AG04450 (cell line): ENCODE measurements around the gene FAR2. TPM values are rescaled to one million over a fixed set of nuclear protein-coding genes. Genes with fewer than 3 reads are reported as not detected.

Experiments
- CTCF ChIA-PET: fragments of 300-600, 350-600 bp; formaldehyde crosslinking; extraction: SDS; loops from one replicate; lab custom pipeline; 2022; ENCODE audit warnings: antibody characterized with exemption, inconsistent platforms; lab: Charles Lee
- POLR2A ChIA-PET: fragments of 350-600 bp; formaldehyde crosslinking; extraction: SDS; loops from one replicate; lab custom pipeline; 2021; ENCODE audit warnings: antibody characterized with exemption, inconsistent platforms; lab: Yijun Ruan, JAX
- DNase-seq: peaks from one replicate; pipeline ENCODE4 v3.0.0-alpha.2; 2011; ENCODE audit warnings: low read depth, low spot score
- H3K27ac ChIP-seq: one replicate; pipeline ENCODE4 v1.5.1; 2012; ENCODE audit warnings: low read depth, low read length, control low read depth
- H3K27me3 ChIP-seq: one replicate; pipeline ENCODE4 v1.6.0; 2012; ENCODE audit warnings: low read length; ENCODE audit not compliant: control insufficient read depth, insufficient read depth
- H3K4me3 ChIP-seq: 2 replicates; pipeline ENCODE4 v1.5.1; 2011; ENCODE audit warnings: mild to moderate bottlenecking, low read depth, low read length, control low read depth
- H3K9me3 ChIP-seq: 2 replicates; pipeline ENCODE4 v1.5.1; 2012; ENCODE audit warnings: low read length; ENCODE audit not compliant: control insufficient read depth, insufficient read depth
- CTCF ChIP-seq: IDR thresholded peaks from 2 replicates; pipeline ENCODE4 v1.5.1; 2011; ENCODE audit warnings: low read depth, low read length, control low read depth, inconsistent platforms
- polyA plus RNA-seq: library from polyadenylated mRNA; depleted of rRNA; stranded (reverse); fragments of >200 nt; gene quantifications from 2 replicates; pipeline ENCODE4 v1.2.3, GENCODE V29; 2011

The FAR2 gene
- polyA plus RNA-seq, 1 experiment = 3.4 TPM

- CTCF ChIA-PET = no interaction called here
These were observed 201.0 kb downstream of the FAR2 start for GRCh38 chr12:29350080-29350479.

GRCh38 chr12:29354954-29355353, 205.9 kb downstream of the FAR2 start:
- H3K27me3 ChIP-seq = no peaks in the 10 kb centered on the region
- POLR2A ChIA-PET = no interaction called here

More at GRCh38 chr12:29350080-29350479, 201.0 kb downstream of the FAR2 start:
- no peak for TF ChIP-seq CTCF
- Histone ChIP-seq H3K27ac (no peak overlapping the region), H3K27me3 (no peaks in the 10 kb centered on the region), H3K4me3 (no peak overlapping the region), H3K9me3 (no peaks in the 10 kb centered on the region)
- no peak for DNase-seq
- POLR2A ChIA-PET = no interaction called here

GRCh38 chr12:29365091-29365490, 216.0 kb downstream of the FAR2 start:
- POLR2A ChIA-PET = no interaction called here
- TF ChIP-seq CTCF = no peak
- CTCF ChIA-PET = no interaction called here
- no peak for DNase-seq
- Histone ChIP-seq H3K9me3 (no peaks in the 10 kb centered on the region), H3K27me3 (no peaks in the 10 kb centered on the region), H3K4me3 (no peak overlapping the region), H3K27ac (no peak overlapping the region)

More at GRCh38 chr12:29354954-29355353, 205.9 kb downstream of the FAR2 start:
- Histone ChIP-seq H3K4me3 (no peak overlapping the region), H3K9me3 (no peaks in the 10 kb centered on the region), H3K27ac (no peak overlapping the region)
- CTCF ChIA-PET = no interaction called here
- no peak for DNase-seq
- no peak for TF ChIP-seq CTCF

GRCh38 chr12:29374012-29374411, 224.9 kb downstream of the FAR2 start:
- CTCF ChIA-PET = no interaction called here
- DNase-seq = no peak
- Histone ChIP-seq H3K27me3 (no peaks in the 10 kb centered on the region), H3K9me3 (no peaks in the 10 kb centered on the region), H3K27ac (no peak overlapping the region), H3K4me3 (no peak overlapping the region)
- TF ChIP-seq CTCF = no peak
- POLR2A ChIA-PET = no interaction called here

- CTCF ChIA-PET = interaction anchor here (1.8 kb wide), 1 partner anchor 1432 kb away, joined by 4 read pairs; no protein-coding TSS in a partner anchor
- DNase-seq = no peak
- TF ChIP-seq CTCF = no peak
- Histone ChIP-seq H3K27me3 (no peaks in the 10 kb centered on the region), H3K27ac (no peak overlapping the region), H3K9me3 (no peaks in the 10 kb centered on the region), H3K4me3 (no peak overlapping the region)
- POLR2A ChIA-PET = no interaction called here
These were observed 225.8 kb downstream of the FAR2 start for GRCh38 chr12:29374913-29375312.
